H1 (cell line): Measurements from ENCODE around the gene SOX8. TPM values are rescaled to one million over a fixed set of nuclear protein-coding genes. Genes with fewer than 3 reads are reported as not detected.

Source experiments
- CTCF ChIA-PET: fragments of 300-600 bp; sonication (Branson Sonifier 250); formaldehyde crosslinking; loops from one replicate; lab custom pipeline; 2021; ENCODE audit not compliant: partially characterized antibody; lab: Charles Lee
- POLR2A ChIA-PET: fragments of 300-600 bp; sonication (Branson Sonifier 250); formaldehyde crosslinking; loops from one replicate; lab custom pipeline; 2021; ENCODE audit warnings: inconsistent platforms; ENCODE audit not compliant: partially characterized antibody; lab: Charles Lee
- DNase-seq, 2 experiments: peaks; one replicate each; pipeline versions ENCODE4 v3.0.0 to v3.0.0-alpha.2; 2010 to 2022; ENCODE audit warnings: low spot score in 2 of 2, low read depth in 1 of 2, mixed read lengths in 1 of 2
- FAIRE-seq: peaks from 2 replicates; lab custom pipeline; 2011; peaks lifted over from hg19 to GRCh38; lab: Jason Lieb, UNC
- H2AFZ ChIP-seq: 2 replicates; pipeline ENCODE4 v1.8.1; 2012; ENCODE audit warnings: low read length, inconsistent platforms
- H2AK5ac ChIP-seq: 2 replicates; pipeline ENCODE4 v1.6.1; 2013; ENCODE audit warnings: low read depth, low read length
- H2BK120ac ChIP-seq: replicated peaks from 2 replicates; pipeline ENCODE3; 2013; ENCODE audit warnings: low read depth, low read length, inconsistent platforms
- H2BK12ac ChIP-seq: 2 replicates; pipeline ENCODE4 v1.6.1; 2013; ENCODE audit warnings: low read depth, low read length
- H2BK15ac ChIP-seq: 2 replicates; pipeline ENCODE4 v1.6.1; 2013; ENCODE audit warnings: low read length
- H2BK20ac ChIP-seq: 2 replicates; pipeline ENCODE4 v1.6.1; 2013; ENCODE audit warnings: low read length
- H2BK5ac ChIP-seq: 2 replicates; pipeline ENCODE4 v1.6.1; 2013; ENCODE audit warnings: low read depth, low read length
- H3K14ac ChIP-seq: 2 replicates; pipeline ENCODE4 v1.6.1; 2013; ENCODE audit warnings: inconsistent platforms; ENCODE audit not compliant: insufficient read length
- H3K18ac ChIP-seq: 2 replicates; pipeline ENCODE4 v1.6.1; 2013; ENCODE audit warnings: low read length; ENCODE audit errors: extremely low read depth
- H3K23ac ChIP-seq: 2 replicates; pipeline ENCODE4 v1.6.1; 2013; ENCODE audit warnings: inconsistent platforms; ENCODE audit not compliant: insufficient read length
- H3K23me2 ChIP-seq: 2 replicates; pipeline ENCODE4 v1.6.1; 2013; ENCODE audit warnings: low read depth, low read length
- H3K27ac ChIP-seq: 2 replicates; pipeline ENCODE4 v1.6.1; 2011; ENCODE audit warnings: low read depth, low read length, inconsistent platforms
- H3K27me3 ChIP-seq, 4 experiments: replicated peaks in 1 of 4; 1 replicate in 1 of 4; 2 replicates in 3 of 4; pipeline versions ENCODE4 v1.6.1 to v1.8.1; 2011 to 2013; ENCODE audit warnings: low read length in 3 of 4, mild to moderate bottlenecking in 3 of 4, inconsistent platforms in 2 of 4, mixed read lengths in 2 of 4, moderate library complexity in 1 of 4; ENCODE audit not compliant: control insufficient read depth in 3 of 4, insufficient read depth in 3 of 4; ENCODE audit errors: extremely low read depth in 1 of 4
- H3K36me3 ChIP-seq, 4 experiments: 2 replicates each; pipeline versions ENCODE4 v1.6.1 to v1.8.1; 2011 to 2013; ENCODE audit warnings: mild to moderate bottlenecking in 4 of 4, low read length in 3 of 4, moderate library complexity in 2 of 4, control low read depth in 1 of 4, inconsistent platforms in 1 of 4; ENCODE audit not compliant: insufficient read depth in 4 of 4, control insufficient read depth in 2 of 4
- H3K4ac ChIP-seq: replicated peaks from 2 replicates; pipeline ENCODE3; 2013; ENCODE audit warnings: low read length, low read depth, mixed read lengths, inconsistent platforms; ENCODE audit not compliant: insufficient read length
- H3K4me1 ChIP-seq, 4 experiments: replicated peaks in 1 of 4; 1 replicate in 1 of 4; 2 replicates in 3 of 4; pipeline versions ENCODE4 v1.6.1 to v1.8.1; 2011 to 2013; ENCODE audit warnings: low read length in 3 of 4, inconsistent platforms in 2 of 4, mixed read lengths in 1 of 4; ENCODE audit not compliant: insufficient read depth in 4 of 4, control insufficient read depth in 3 of 4
- H3K4me2 ChIP-seq, 2 experiments: 2 replicates each; pipeline versions ENCODE4 v1.6.1 to v1.8.1; 2011 to 2013; ENCODE audit warnings: low read depth in 2 of 2, low read length in 2 of 2, control low read depth in 1 of 2, inconsistent platforms in 1 of 2, mild to moderate bottlenecking in 1 of 2; ENCODE audit not compliant: insufficient read depth in 1 of 2
- H3K4me3 ChIP-seq, 4 experiments: fragments of 200-600, 300-600 bp in 1 of 4; sonication (generic), shearing (Covaris generic), sonication (Bioruptor Twin) in 1 of 4; 2 replicates each; pipeline versions ENCODE4 v1.5.1 to v1.8.1; 2011 to 2016; ENCODE audit warnings: low read length in 4 of 4, low read depth in 3 of 4, control low read depth in 2 of 4, inconsistent platforms in 2 of 4, mild to moderate bottlenecking in 2 of 4, mixed read lengths in 1 of 4, moderate library complexity in 1 of 4; ENCODE audit not compliant: insufficient read depth in 2 of 4; ENCODE audit errors: extremely low read depth in 1 of 4
- H3K56ac ChIP-seq: replicated peaks from 2 replicates; pipeline ENCODE3; 2013; ENCODE audit warnings: low read depth, mild to moderate bottlenecking, mixed read lengths, low read length, inconsistent platforms; ENCODE audit not compliant: insufficient read length
- H3K79me1 ChIP-seq: 2 replicates; pipeline ENCODE4 v1.6.1; 2013; ENCODE audit warnings: low read depth, low read length, control low read depth
- H3K79me2 ChIP-seq, 2 experiments: 2 replicates each; pipeline versions ENCODE4 v1.6.1 to v1.8.1; 2012 to 2013; ENCODE audit warnings: low read length in 2 of 2, mild to moderate bottlenecking in 2 of 2, inconsistent platforms in 1 of 2; ENCODE audit not compliant: insufficient read depth in 2 of 2, control insufficient read depth in 1 of 2
- H3K9ac ChIP-seq, 4 experiments: replicated peaks in 1 of 4; 1 replicate in 1 of 4; 2 replicates in 3 of 4; pipeline versions ENCODE4 v1.6.1 to v1.8.1; 2011 to 2013; ENCODE audit warnings: low read depth in 3 of 4, low read length in 3 of 4, control low read depth in 2 of 4, mild to moderate bottlenecking in 2 of 4, moderate library complexity in 2 of 4, inconsistent platforms in 1 of 4; ENCODE audit errors: extremely low read depth in 1 of 4
- H3K9me3 ChIP-seq, 2 experiments: 2 replicates each; pipeline versions ENCODE4 v1.6.1 to v1.8.1; 2012 to 2013; ENCODE audit warnings: mild to moderate bottlenecking in 2 of 2, moderate library complexity in 2 of 2, control low read depth in 1 of 2, inconsistent platforms in 1 of 2, low read depth in 1 of 2, low read length in 1 of 2, mixed read lengths in 1 of 2; ENCODE audit not compliant: insufficient read depth in 2 of 2
- H4K20me1 ChIP-seq, 2 experiments: replicated peaks in 1 of 2; 2 replicates each; pipeline versions ENCODE3 to v1.8.1; 2011 to 2013; ENCODE audit warnings: inconsistent platforms in 2 of 2, low read length in 2 of 2, mild to moderate bottlenecking in 1 of 2; ENCODE audit not compliant: insufficient read depth in 2 of 2, control insufficient read depth in 1 of 2
- H4K5ac ChIP-seq: 2 replicates; pipeline ENCODE4 v1.6.1; 2013; ENCODE audit warnings: low read length, low read depth, mixed read lengths, inconsistent platforms; ENCODE audit not compliant: insufficient read length
- H4K8ac ChIP-seq: 2 replicates; pipeline ENCODE4 v1.8.0; 2013; ENCODE audit warnings: mild to moderate bottlenecking, moderate library complexity, low read length, inconsistent platforms; ENCODE audit not compliant: insufficient read depth; ENCODE audit errors: extremely low read depth
- H4K91ac ChIP-seq: replicated peaks from 2 replicates; pipeline ENCODE3; 2013; ENCODE audit warnings: low read length, mixed read lengths, inconsistent platforms; ENCODE audit not compliant: insufficient read length
- CBX8 ChIP-seq: fragments of 300-800, 300-1000 bp; sonication (generic); IDR thresholded peaks from 2 replicates; pipeline ENCODE4 v1.7.1; 2016; ENCODE audit warnings: low read depth, low read length, borderline replicate concordance
- CTBP2 ChIP-seq: IDR thresholded peaks from 2 replicates; pipeline ENCODE4 v1.7.0; 2011; ENCODE audit warnings: borderline replicate concordance, mild to moderate bottlenecking, moderate library complexity, mixed read lengths, low read length; ENCODE audit not compliant: insufficient read depth, insufficient read length
- NANOG ChIP-seq: IDR thresholded peaks from 2 replicates; pipeline ENCODE4 v1.6.1; 2011; ENCODE audit warnings: low read length, low read depth, mild to moderate bottlenecking, inconsistent platforms; ENCODE audit not compliant: insufficient read depth, poor library complexity, severe bottlenecking
- PHF8 ChIP-seq: fragments of 200-600 bp; sonication (generic); conservative IDR thresholded peaks from 2 replicates; pipeline ENCODE4 v1.7.1; 2012; ENCODE audit warnings: low read depth, mild to moderate bottlenecking, inconsistent platforms, low read length, moderate library complexity
- RFX5 ChIP-seq: IDR thresholded peaks from 2 replicates; pipeline ENCODE4 v1.6.1; 2011; ENCODE audit warnings: low read depth, low read length, improper control_type of control experiment, borderline replicate concordance
- TAF1 ChIP-seq: IDR thresholded peaks from 2 replicates; pipeline ENCODE4 v1.6.1; 2011; ENCODE audit warnings: mild to moderate bottlenecking, low read depth, low read length
- TBP ChIP-seq: IDR thresholded peaks from 2 replicates; pipeline ENCODE4 v1.6.1; 2011; ENCODE audit warnings: low read depth, low read length, improper control_type of control experiment
- YY1 ChIP-seq: IDR thresholded peaks from 2 replicates; pipeline ENCODE4 v1.6.1; 2011; ENCODE audit warnings: low read depth, mild to moderate bottlenecking, low read length
- WGBS, 2 experiments: shearing (Covaris generic) in 1 of 2; methylation state at CpG; one replicate each; pipeline versions ENCODE4 v1.1.6 to v1.1.7; 2013 to 2015; ENCODE audit warnings: low lambda C conversion rate in 2 of 2, mixed read lengths in 2 of 2, inconsistent platforms in 1 of 2, low coverage in 1 of 2, missing lambda C conversion rate in 1 of 2; ENCODE audit not compliant: insufficient replicate concordance in 2 of 2, insufficient coverage in 1 of 2, insufficient read length in 1 of 2; ENCODE audit errors: extremely low coverage in 1 of 2, missing lambda C conversion rate in 1 of 2; 5-methylcytosine and 5-hydroxymethylcytosine counted together
- polyA plus RNA-seq, 7 experiments: library from polyadenylated mRNA; depleted of rRNA in 3 of 7; stranded (reverse) in 5 of 7; unstranded in 2 of 7; fragments of >200 nt in 5 of 7; fragments of 200-250 nt in 2 of 7; gene quantifications; 1 replicate in 5 of 7; 2 replicates in 1 of 7; 4 replicates in 1 of 7; pipeline versions ENCODE4 v1.2.1 to v1.2.3, GENCODE V29; 2011 to 2013; ENCODE audit warnings: missing spikeins in 2 of 7, mixed read lengths in 2 of 7
- total RNA-seq: library from RNA; stranded (reverse); fragmentation: NEBNext Ultra II Directional; extraction: Animal tissue kit (Norgen Biotek cat#: 25700); gene quantifications from 2 replicates; pipeline ENCODE4 v1.2.1, GENCODE V29; 2021
- TF ChIP-seq, protein P1 (sequence below), 3 experiments: IDR thresholded peaks; 1 replicate in 2 of 3; 2 replicates in 1 of 3; pipeline versions ENCODE4 v1.5.1 to v1.6.1; 2011; ENCODE audit warnings: low read length in 3 of 3, mild to moderate bottlenecking in 3 of 3, inconsistent platforms in 2 of 3, low read depth in 1 of 3, moderate library complexity in 1 of 3; ENCODE audit not compliant: insufficient read depth in 1 of 3; ENCODE audit errors: control extremely low read depth in 1 of 3
- TF ChIP-seq, protein P2 (sequence below): IDR thresholded peaks from 2 replicates; pipeline ENCODE4 v1.6.1; 2011; ENCODE audit warnings: low read length, improper control_type of control experiment

Gene SOX8
- total and polyA plus RNA-seq, 2 of the 8 experiments (the other 6 are each of a cell fraction or from before 2014, with no cell fraction given) = 2.2 to 5.7 TPM

DNA sequence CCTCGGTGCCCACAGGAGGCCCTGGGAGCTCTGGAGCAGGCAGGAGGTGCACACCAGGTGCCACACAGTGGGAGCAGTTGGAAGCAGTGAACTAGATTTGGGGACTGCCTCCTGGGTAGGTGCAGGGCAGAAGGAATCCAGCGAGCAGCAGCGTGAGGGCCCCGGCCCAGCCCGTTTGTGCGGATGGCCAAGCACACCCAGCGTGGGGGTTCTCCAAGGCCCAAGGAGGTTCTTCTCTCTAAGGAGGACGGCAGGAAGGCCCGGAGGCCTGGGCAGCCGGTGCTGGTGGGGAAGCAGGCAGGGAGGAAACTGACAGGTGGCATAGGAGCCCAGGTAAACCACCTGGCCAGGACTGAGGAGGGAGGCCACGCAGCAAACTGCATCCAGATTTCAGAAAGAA lies 17.0 kb downstream of the SOX8 start:
- POLR2A ChIA-PET = no interaction called here
- DNase-seq = no peak
- Histone ChIP-seq H3K4me2 (no peak overlapping the region), H2BK5ac (no peak overlapping the region), H2AK5ac (no peak overlapping the region), H2BK120ac (no peak overlapping the region), H2BK20ac (no peak overlapping the region), H3K36me3 (no peaks in the 10 kb centered on the region), H3K4me3 (no peak overlapping the region), H3K4me1 (peaks cover 0 to 5% (median 0%) of the 10 kb centered on the region in 4 experiments; a peak in 1 of 7 replicates), H3K4ac (no peak overlapping the region), H2AFZ (no peak overlapping the region), H3K79me1 (no peaks in the 10 kb centered on the region), H3K27ac (no peak overlapping the region), H4K5ac (no peak overlapping the region), H3K27me3 (no peaks in the 10 kb centered on the region), H3K9me3 (peaks cover 18 to 67% of the 10 kb centered on the region in 2 experiments), H4K91ac (no peak overlapping the region), H3K9ac (no peak overlapping the region), H3K18ac (no peak overlapping the region), H4K20me1 (peaks cover 0 to 2% of the 10 kb centered on the region in 2 experiments), H3K79me2 (no peaks in the 10 kb centered on the region), H3K23me2 (peaks cover 6% of the 10 kb centered on the region; the same call in 1 of the 2 replicates), H3K23ac (no peak overlapping the region), H4K8ac (no peak overlapping the region; the same call in 1 of the 2 replicates), H2BK15ac (no peak overlapping the region), H3K56ac (no peak overlapping the region), H2BK12ac (no peak overlapping the region), H3K14ac (no peak overlapping the region)
- CTCF ChIA-PET = no interaction called here
- 86% methylated on average over 11 of the region's 11 CpGs; no CpG with 5 or more reads in 1 of the 2 experiments for whole genome bisulfite sequencing, 2 experiments
- no peak for FAIRE-seq
- TF ChIP-seq, protein P1, sequence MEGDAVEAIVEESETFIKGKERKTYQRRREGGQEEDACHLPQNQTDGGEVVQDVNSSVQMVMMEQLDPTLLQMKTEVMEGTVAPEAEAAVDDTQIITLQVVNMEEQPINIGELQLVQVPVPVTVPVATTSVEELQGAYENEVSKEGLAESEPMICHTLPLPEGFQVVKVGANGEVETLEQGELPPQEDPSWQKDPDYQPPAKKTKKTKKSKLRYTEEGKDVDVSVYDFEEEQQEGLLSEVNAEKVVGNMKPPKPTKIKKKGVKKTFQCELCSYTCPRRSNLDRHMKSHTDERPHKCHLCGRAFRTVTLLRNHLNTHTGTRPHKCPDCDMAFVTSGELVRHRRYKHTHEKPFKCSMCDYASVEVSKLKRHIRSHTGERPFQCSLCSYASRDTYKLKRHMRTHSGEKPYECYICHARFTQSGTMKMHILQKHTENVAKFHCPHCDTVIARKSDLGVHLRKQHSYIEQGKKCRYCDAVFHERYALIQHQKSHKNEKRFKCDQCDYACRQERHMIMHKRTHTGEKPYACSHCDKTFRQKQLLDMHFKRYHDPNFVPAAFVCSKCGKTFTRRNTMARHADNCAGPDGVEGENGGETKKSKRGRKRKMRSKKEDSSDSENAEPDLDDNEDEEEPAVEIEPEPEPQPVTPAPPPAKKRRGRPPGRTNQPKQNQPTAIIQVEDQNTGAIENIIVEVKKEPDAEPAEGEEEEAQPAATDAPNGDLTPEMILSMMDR (IDR thresholded peaks at IDR 0.05; ENCODE audit: control extremely low read depth in 1 of 3, insufficient read depth in 1 of 3, low read depth in 1 of 3, low read length in 3 of 3) = no peak
- no peak for TF ChIP-seq RFX5
- no peak for TF ChIP-seq YY1
- TF ChIP-seq, protein P2, sequence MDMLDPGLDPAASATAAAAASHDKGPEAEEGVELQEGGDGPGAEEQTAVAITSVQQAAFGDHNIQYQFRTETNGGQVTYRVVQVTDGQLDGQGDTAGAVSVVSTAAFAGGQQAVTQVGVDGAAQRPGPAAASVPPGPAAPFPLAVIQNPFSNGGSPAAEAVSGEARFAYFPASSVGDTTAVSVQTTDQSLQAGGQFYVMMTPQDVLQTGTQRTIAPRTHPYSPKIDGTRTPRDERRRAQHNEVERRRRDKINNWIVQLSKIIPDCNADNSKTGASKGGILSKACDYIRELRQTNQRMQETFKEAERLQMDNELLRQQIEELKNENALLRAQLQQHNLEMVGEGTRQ = no peak
- TF ChIP-seq CTBP2 = no peak
- no peak for TF ChIP-seq NANOG
- no peak for TF ChIP-seq CBX8
- TF ChIP-seq TBP = no peak
- no peak for TF ChIP-seq TAF1
- no peak for TF ChIP-seq PHF8
